Glomerular visceral epithelial cell (primary cell): Measurements from ENCODE around the gene ZAR1L.

Experiments
- DNase-seq: peaks from one replicate; pipeline ENCODE4 v3.0.0-alpha.2; 2016; ENCODE audit errors: extremely low spot score

Gene ZAR1L

GRCh38 chr13:32302461-32302860, 12.7 kb downstream of the ZAR1L start:
- no peak for DNase-seq

DNA sequence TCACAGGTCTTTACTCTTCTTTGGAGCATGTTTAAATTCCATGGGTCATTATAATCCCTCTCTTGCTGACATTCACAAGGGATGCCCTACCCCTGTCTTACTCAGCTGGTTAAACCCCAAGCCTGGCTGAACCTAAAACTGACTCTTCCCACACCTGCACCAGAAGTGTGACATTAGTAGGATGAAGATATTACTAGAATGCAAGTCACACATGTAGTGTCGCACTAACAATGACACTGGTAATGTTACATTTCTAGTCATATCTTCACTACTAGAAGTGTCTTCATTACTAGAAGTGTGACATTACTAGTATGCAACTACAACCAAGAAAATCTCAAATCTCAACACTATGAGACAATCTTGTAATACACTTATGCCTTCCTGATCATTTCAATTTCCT, 14.2 kb downstream of the ZAR1L start:
- DNase-seq = no peak

DNA sequence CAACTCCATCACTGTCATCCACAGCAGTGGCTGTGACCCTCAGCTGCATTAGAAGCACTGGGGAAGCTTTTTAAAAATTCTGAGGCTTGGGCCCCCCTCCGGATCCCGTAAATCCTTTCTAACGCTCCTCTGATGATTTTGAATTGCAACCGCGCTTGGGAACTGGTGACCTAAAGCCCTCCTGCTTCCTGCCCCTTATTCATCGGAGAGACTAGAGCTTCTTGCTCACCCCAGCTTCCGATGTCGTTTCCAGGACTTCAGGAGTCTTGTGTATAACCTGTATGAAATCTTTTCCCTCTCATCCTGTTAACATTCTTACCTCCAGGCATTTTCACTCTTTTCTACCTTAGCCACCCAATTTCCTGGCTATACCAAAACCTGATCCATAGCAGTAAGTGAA, 14.8 kb downstream of the ZAR1L start:
- DNase-seq = no peak

DNA sequence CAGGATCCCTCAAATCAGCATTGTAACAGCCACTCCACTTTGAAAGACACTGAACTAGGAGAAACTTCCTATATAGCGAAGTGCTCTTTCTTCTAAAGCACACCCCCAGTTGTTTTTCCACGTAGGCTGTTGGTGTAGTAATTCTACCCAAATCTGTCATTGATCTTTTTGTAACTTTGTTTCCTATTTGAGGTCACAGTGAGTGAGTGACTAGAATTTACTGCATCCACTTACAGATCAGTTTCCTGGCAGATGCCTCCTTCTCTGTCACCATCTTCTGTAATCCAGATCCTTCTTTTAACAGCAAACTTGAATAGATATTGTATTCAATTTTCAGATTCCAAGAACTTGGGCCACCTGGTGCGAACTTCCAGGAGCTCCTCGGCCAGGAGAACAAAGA, 15.3 kb downstream of the ZAR1L start:
- DNase-seq = no peak

DNA sequence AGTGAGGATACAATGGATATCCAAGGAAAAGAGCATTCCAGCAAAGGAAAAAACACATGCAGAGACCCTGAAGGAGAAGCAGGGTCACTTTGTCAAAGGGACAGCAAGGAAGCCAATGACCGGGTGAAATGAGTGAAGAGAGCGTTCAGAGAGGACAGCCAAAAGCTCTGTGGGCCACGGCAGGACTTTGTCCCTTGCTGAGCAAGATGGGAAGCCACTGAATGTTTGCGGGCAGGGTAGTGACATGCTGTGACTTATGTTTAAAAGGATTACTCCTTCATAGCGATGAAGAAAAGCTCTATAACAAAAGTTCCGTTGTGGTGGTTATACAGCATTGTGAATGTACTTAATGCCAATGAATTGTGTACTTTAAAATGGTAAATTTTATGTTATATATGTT, 16.5 kb downstream of the ZAR1L start:
- no peak for DNase-seq

DNA sequence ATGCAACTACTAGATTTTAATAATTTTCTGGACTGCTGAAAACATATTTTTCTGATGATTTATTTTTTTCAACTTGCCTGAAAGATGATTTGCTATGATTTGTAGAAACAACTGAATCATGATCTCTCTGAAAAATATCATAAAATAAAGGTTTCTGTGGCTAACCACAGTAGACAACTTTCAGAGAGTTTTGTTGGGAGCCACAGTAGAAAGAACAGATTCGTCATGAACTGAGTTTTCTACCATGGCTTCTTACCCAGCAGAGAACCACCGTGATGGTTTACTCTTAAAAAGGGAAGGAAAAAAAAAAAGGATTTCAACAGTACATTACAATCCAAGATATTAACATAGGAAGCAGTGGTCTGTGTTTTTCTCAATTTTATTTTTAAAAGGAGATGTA, 18.0 kb downstream of the ZAR1L start:
- no peak for DNase-seq

GRCh38 chr13:32285633-32285965, 29.6 kb downstream of the ZAR1L start:
- DNase-seq = no peak

DNA sequence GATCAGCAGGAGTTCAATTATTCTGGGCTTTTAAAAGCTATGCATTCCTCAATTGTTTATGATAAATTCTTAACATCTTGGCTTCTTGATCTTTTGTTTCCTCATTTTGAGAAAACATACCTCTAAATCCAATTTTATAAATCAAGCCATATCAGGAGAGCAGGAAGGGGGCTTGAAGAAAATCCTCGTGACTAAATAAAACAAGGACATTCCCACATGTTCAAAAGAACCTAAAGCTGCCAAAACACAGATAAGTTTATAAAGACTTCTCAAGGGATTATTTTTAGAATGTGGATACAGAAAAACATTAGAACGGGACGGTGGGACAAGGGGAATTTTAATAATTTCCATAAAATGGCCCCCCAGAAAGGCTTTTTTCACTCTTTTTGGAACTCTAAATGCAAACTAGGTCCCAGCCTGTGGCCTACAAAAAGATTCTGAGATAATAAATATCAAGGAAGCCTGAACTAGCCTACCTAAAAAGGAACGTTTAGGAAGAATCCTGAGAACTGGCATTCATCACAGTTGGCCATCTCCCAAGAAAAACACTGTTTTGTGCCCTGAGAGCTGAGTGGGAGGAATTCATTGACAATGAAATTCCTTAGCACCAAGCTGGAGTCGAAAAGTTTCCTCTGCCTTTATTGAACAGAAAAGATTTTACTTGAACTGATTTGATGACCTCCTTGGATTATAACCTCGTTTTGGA, 30.1 kb downstream of the ZAR1L start:
- peak; percentile 4 for DNase-seq

GRCh38 chr13:32282096-32282711, 33.0 kb downstream of the ZAR1L start:
- DNase-seq = no peak

DNA sequence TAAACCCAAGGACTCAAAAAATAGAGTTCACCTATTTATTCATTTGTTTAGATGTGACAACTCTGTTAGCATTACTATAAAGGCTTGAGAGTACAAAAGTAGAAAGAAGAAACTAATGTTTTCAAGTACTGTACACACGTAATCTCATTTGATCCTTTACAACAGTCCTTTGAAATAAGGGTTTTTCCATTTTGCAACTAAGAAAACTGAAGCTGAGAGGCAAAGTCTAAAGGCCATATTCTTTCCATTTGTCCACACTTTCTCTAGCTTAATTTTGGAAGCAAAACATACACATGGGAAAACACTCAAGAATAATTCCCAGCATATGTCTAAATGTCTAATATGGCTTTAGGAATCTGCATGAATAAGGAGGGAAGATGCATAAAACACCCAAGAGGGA, 34.1 kb downstream of the ZAR1L start:
- no peak for DNase-seq

DNA sequence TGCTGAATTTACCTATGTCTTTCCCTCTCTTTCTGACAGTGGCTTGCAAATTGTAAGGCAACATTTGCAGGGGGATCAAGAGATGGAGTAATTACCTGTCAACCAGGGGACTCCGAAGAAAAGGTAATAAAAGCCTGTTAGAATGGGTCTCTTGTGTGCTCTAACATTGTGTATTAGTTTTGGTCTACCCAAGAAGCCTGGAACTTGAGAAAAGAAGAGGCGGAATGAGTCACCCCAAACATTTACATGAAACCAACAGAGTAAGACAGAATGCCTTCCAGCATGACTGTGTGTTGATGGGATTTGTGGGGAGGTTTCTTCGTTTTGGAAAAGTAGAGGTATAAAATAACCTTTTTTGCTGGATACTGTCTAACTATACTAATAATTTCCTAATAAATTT, 36.7 kb downstream of the ZAR1L start:
- DNase-seq = no peak

DNA sequence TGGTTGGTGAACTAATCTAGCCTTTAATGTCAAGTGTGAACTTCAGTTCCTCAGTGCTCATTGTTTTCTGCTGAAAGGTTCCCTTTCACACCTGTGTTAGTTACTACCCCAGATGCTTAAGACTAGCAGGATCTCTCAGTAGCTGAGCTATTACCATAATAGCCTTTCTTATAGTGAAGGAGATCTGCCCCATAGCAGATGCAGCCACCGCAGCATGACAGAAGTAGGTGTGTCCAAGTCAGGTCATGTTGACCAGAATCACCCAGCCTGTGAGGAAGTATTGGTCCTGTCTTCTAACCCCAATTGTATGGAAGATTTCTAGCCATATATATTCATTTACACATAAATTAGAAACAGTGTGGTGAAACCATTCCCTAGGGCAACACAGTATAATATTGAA, 37.3 kb downstream of the ZAR1L start:
- no peak for DNase-seq

GRCh38 chr13:32272021-32272683, 43.0 kb downstream of the ZAR1L start:
- DNase-seq = no peak

GRCh38 chr13:32267836-32268439, 47.2 kb downstream of the ZAR1L start:
- DNase-seq = peak; percentile 30

GRCh38 chr13:32266130-32266529, 49.0 kb downstream of the ZAR1L start:
- no peak for DNase-seq

GRCh38 chr13:32265726-32266125, 49.4 kb downstream of the ZAR1L start:
- DNase-seq = no peak

GRCh38 chr13:32264407-32264806, 50.8 kb downstream of the ZAR1L start:
- DNase-seq = no peak

DNA sequence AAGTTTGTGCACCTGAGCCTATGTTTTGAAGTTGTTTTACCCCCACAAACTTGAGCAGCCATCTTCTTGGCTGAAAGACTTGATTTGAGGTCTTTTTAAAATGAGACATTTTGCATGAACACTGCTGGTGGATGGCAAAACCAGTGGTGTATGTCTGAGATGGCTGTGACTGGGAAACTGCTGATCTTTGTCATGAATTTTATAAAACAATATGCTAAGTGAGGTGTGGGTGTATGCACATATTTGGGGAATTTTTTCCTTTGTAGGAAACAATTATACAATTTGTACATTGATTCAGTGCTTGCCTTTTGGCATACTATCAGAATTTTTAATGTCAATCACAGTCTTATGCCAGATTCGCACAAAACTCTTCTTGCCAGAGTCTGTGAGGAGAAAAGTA, 52.5 kb downstream of the ZAR1L start:
- no peak for DNase-seq

- no peak for DNase-seq
Measured at GRCh38 chr13:32262165-32262564, 53.0 kb downstream of the ZAR1L start.

DNA sequence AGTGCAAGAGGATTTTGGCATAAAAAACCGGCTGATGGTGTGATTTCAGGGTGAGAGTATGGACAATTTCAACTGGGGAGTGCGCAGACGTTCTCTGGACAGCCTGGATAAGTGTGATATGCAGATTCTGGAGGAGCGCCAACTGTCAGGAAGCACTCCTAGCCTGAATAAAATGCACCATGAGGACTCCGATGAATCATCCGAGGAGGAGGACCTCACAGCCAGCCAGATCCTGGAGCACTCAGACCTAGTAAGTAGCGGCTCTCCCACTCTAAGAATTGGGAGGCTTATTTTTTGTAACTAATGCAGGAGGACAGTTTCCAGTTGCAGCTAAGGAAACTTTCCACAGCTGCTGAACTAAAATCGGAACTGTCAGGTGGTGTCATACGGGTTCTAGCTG, 53.6 kb downstream of the ZAR1L start:
- DNase-seq = peak; percentile 33

DNA sequence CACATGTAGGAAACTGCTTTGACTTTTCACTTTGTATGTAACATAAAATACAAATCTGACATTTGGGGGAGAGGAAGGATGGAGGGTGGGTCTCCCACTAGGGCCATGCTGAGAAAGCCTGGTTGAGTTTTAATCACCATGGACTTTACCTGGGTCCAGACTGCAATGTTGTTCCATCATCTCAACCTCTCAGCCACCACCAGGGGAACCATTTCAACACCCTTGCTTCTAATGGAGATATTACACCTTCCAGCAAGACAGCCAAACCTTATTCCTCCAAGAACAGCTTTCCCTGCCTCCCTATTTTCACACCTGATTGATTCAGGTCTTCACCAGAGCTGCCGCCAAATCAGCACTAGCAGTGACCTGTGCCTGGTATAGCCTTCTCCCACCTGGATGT, 56.0 kb downstream of the ZAR1L start:
- no peak for DNase-seq

GRCh38 chr13:32257649-32258048, 57.5 kb downstream of the ZAR1L start:
- DNase-seq = no peak

- no peak for DNase-seq
Measured at GRCh38 chr13:32256243-32256642, 58.9 kb downstream of the ZAR1L start.
